ENCODE results near the gene MED13L. TPM values are rescaled to one million over a fixed set of nuclear protein-coding genes. Genes with fewer than 3 reads are reported as not detected.

Gene MED13L
- total RNA-seq, 1 donor, result 180 TPM

DNA sequence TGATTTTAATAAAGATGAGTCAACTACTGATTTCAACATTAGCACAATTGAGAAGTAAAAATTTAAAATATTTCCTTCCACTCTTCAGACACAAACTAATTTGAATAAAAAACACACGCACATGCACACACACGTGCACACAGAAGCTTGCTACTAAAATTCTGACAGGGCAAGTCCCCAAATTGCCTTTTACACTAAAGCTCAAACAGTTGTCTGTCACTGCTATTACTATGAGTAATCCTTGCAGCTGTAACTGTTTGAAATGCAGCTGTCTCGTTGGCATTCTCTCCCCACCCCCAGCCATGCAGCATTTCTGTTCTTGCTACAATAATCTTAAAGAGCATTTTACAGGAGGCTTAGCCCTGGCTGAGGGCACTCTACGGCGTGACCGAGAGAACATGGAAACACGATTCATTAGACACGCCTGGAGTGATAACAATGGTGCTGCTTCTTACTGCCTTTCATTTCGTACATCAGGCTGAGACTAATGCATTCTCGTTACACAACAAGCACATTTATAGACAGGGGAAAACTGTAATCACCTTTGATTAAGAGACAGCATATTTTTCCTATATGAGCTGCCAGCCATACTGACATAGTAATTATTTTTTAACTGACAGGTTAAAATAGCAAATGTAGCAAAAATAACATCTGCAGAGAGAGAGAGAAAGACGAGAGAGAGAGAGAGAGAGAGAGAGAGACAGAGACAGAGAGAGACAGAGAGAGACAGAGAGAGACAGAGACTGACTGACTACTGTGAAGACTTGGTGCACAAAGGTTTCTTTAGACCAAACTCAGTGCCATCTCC, 153.8 kb downstream of the MED13L start:
- peak overlapping the region; percentile 15 for H3K4me3 ChIP-seq (ENCODE audit: low read depth, low read length)
- TF ChIP-seq, protein P1, sequence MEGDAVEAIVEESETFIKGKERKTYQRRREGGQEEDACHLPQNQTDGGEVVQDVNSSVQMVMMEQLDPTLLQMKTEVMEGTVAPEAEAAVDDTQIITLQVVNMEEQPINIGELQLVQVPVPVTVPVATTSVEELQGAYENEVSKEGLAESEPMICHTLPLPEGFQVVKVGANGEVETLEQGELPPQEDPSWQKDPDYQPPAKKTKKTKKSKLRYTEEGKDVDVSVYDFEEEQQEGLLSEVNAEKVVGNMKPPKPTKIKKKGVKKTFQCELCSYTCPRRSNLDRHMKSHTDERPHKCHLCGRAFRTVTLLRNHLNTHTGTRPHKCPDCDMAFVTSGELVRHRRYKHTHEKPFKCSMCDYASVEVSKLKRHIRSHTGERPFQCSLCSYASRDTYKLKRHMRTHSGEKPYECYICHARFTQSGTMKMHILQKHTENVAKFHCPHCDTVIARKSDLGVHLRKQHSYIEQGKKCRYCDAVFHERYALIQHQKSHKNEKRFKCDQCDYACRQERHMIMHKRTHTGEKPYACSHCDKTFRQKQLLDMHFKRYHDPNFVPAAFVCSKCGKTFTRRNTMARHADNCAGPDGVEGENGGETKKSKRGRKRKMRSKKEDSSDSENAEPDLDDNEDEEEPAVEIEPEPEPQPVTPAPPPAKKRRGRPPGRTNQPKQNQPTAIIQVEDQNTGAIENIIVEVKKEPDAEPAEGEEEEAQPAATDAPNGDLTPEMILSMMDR (IDR thresholded peaks at IDR 0.05; ENCODE audit: insufficient read depth, low read length), result no peak
- DNase-seq (ENCODE audit: low read depth), result peak; percentile 39

- H3K4me3 ChIP-seq (ENCODE audit: low read depth, low read length), result no peak overlapping the region
- DNase-seq (ENCODE audit: low read depth), result no peak
- TF ChIP-seq, protein P1 (IDR thresholded peaks at IDR 0.05; ENCODE audit: insufficient read depth, low read length), result no peak
Measured at GRCh38 chr12:116122628-116123027, 154.9 kb downstream of the MED13L start.

DNA sequence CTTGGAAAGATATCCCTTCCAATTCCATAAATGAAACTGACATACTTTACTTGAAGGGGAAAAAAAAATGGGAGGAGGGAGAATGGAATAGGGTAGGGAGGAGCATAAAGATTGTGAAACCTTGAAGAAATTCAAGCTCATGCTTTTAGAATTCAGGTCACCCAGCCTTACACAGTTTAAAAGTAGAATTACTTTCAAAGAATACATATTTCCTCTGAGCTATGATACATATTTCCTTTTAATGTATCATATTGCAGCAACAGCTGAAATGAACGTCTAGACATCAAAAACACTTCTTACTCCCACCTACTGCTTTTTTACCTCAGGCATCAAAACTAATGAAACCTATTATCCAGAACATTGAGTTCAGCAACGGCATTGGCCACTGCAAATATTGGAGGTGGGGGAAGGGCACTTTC, 156.0 kb downstream of the MED13L start:
- peak overlapping the region; percentile 39 for H3K4me3 ChIP-seq (ENCODE audit: low read depth, low read length)
- TF ChIP-seq, protein P1 (IDR thresholded peaks at IDR 0.05; ENCODE audit: insufficient read depth, low read length), result no peak
- peak; percentile 67 for DNase-seq (ENCODE audit: low read depth)

GRCh38 chr12:116116650-116117424, 160.7 kb downstream of the MED13L start:
- no peak overlapping the region for H3K4me3 ChIP-seq (ENCODE audit: low read depth, low read length)
- DNase-seq (ENCODE audit: low read depth), result no peak
- TF ChIP-seq, protein P1 (IDR thresholded peaks at IDR 0.05; ENCODE audit: insufficient read depth, low read length), result no peak

DNA sequence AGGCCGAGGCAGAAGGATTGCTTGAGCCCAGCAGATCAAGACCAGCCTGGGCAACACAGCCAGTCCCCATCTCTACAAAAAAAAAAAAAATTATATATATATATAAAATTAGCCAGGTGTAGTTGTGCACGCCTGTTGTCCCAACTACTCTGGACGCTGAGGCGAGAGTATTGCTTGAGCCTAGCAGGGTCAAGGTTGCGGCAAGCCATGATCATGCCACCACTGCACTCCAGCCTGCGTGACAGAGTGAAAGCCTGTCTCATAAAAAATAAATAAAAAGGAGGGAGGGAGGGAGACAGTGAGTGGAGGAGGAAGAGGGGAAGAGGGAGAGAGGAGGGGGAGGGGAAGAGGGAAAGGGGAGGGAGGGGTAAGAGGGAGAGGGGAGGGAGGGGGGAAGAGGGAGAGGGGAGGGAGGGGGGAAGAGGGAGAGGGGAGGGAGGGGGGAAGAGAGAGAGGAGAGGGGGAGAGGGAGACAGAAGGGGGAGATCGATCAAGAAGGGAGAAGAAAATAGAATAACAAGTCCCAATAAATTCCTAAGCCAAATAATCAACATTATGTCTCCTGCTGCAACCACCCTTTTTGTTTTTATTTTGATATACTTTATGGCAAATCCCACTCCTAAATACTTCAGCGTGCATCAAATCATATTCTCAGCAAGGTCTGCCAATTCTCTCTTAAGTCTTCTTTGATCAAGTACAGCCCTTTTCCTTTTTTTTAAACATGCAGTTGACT, 163.9 kb downstream of the MED13L start:
- TF ChIP-seq, protein P1 (IDR thresholded peaks at IDR 0.05; ENCODE audit: insufficient read depth, low read length), result no peak
- DNase-seq (ENCODE audit: low read depth), result no peak
- H3K4me3 ChIP-seq (ENCODE audit: low read depth, low read length), result no peak overlapping the region

DNA sequence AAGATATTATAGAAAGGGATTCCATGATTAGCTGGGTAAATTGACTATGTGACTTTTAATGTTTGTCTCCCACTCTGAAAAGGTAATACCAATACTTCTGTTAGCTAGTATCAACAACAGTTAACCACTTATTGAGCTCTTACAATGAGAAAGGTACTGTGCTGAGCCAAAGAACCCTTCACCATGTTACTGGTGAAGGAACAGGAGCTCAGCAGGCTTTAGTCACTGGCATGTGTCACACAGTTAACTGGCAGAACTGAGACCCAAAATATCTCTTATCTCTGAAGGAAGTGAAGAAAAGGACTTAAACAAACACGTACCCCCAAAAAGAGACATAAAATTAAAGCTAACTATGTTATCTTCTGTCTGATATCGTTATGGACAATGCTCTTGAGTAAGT, 170.6 kb downstream of the MED13L start:
- TF ChIP-seq, protein P1 (IDR thresholded peaks at IDR 0.05; ENCODE audit: insufficient read depth, low read length), result no peak
- no peak for DNase-seq (ENCODE audit: low read depth)
- no peak overlapping the region for H3K4me3 ChIP-seq (ENCODE audit: low read depth, low read length)

Measured in fibroblast of the aortic adventitia (primary cell).